Measurements from ENCODE around the gene EXOC3L1.
A peak's percentile ranks its signal among the peaks of the same experiment; 100 is the strongest.

EXOC3L1 gene

GRCh38 chr16:67204076-67204475, 14.1 kb upstream of the EXOC3L1 start:
- TF ChIP-seq, protein P1, sequence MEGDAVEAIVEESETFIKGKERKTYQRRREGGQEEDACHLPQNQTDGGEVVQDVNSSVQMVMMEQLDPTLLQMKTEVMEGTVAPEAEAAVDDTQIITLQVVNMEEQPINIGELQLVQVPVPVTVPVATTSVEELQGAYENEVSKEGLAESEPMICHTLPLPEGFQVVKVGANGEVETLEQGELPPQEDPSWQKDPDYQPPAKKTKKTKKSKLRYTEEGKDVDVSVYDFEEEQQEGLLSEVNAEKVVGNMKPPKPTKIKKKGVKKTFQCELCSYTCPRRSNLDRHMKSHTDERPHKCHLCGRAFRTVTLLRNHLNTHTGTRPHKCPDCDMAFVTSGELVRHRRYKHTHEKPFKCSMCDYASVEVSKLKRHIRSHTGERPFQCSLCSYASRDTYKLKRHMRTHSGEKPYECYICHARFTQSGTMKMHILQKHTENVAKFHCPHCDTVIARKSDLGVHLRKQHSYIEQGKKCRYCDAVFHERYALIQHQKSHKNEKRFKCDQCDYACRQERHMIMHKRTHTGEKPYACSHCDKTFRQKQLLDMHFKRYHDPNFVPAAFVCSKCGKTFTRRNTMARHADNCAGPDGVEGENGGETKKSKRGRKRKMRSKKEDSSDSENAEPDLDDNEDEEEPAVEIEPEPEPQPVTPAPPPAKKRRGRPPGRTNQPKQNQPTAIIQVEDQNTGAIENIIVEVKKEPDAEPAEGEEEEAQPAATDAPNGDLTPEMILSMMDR (IDR thresholded peaks at IDR 0.05): no peak

DNA sequence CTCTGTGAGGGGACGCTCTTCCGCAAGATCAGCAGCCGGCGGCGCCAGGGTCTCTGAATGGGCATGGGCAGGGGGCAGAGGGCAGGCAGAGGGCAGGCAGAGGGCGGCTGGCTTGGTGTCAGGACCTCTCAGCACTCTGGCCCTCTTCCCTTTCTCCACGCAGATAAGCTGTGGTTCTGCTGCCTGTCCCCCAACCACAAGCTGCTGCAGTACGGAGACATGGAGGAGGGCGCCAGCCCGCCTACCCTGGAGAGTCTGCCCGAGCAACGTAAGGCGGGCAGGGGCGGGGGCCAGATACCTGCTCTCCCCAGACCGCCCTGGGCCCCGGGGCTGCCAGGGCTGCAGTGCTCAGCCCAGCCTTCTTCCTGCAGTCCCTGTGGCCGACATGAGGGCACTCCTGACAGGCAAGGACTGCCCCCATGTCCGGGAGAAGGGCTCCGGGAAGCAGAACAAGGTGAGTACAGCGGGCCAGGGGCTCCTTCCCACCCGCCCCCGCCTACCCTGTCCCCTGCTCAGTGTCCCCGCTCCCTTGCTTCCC, 13.1 kb upstream of the EXOC3L1 start:
- TF ChIP-seq, protein P1 (IDR thresholded peaks at IDR 0.05): no peak

- TF ChIP-seq, protein P1 (IDR thresholded peaks at IDR 0.05): no peak
These were observed 12.5 kb upstream of the EXOC3L1 start for GRCh38 chr16:67202426-67202825.

DNA sequence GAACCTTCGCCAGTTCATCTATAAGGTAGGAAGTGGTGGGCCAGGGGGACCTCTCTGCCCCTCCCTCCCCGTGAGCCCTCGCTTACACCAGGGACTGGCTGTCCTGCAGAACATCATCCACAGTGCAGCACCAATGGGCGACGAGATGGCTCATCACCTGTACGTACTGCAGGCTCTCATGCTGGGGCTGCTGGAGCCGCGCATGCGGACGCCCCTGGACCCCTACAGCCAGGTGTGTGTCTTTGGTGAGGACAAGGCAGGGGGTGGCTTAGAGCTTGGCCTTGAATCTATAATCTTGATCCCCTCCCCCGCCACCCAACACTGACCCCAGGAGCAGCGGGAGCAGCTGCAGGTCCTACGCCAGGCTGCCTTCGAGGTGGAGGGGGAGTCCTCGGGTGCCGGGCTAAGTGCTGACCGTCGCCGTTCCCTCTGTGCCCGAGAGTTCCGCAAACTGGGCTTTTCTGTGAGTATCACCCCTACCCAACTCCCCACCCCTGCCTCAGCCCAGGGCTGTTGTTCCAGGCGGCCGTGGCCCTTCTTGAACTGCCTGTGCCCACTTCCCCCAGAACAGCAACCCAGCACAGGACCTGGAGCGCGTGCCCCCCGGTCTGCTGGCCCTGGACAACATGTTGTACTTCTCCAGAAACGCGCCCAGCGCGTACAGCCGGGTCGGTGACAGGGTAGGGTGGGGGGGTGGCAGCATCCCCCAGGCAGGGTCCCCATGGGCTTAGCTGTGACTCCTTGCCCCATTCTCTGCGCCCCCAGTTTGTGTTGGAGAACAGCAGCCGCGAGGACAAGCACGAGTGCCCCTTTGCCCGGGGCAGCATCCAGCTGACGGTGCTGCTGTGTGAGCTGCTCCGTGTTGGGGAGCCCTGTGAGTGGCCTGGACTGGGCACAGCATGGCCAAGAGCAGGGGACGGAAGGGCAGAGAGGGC, 11.7 kb upstream of the EXOC3L1 start:
- TF ChIP-seq, protein P1 (IDR thresholded peaks at IDR 0.05): no peak

- TF ChIP-seq, protein P1 (IDR thresholded peaks at IDR 0.05): no peak
These were observed 10.6 kb upstream of the EXOC3L1 start for GRCh38 chr16:67200491-67200890.

DNA sequence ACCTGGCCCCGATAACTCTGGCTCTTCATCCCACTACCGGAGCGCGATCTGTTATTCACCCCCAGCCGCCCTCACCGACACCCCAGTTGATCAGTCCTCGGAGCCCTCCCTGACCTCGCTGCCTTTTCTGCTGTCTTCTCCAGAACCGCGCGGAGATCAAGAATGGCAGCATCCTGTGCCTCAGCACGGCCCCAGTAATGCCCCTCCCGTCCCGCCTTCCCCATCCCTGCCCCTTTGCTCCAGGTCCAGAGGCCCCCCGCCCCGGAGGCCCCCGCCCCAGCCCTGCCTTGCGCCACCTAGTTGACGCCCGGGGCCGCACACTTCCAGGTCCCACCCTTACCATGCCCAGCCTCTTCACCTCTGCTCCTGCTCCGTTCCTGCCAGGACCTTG, 9.9 kb upstream of the EXOC3L1 start:
- TF ChIP-seq, protein P1 (IDR thresholded peaks at IDR 0.05): no peak; the same call in none of the 2 replicates

- TF ChIP-seq, protein P1 (IDR thresholded peaks at IDR 0.05): peak; percentile 72
These were observed 9.3 kb upstream of the EXOC3L1 start, which contains the start of gene ELMO3 for GRCh38 chr16:67199011-67199807. ELMO3 (plus strand) TSS chr16:67199131; CDS start chr16:67199327, 196 bp downstream.
